Measurements from ENCODE around the gene PIEZO2. TPM values are rescaled to one million over a fixed set of nuclear protein-coding genes. Genes with fewer than 3 reads are reported as not detected.
"Not testable (repeated sequence)": the region's sequence is repeated elsewhere in the genome, so short reads cannot be mapped to it uniquely, and the experiment has no call there.

Gene PIEZO2
- total RNA-seq, 3 donors from 2014 or later (not counting 1 experiment from before 2014, with no cell fraction given): not detected

GRCh38 chr18:10661317-10661716 lies 488.1 kb downstream of the PIEZO2 start:
- H3K27me3 ChIP-seq (ENCODE audit: control insufficient read depth, insufficient read depth, low read length): no peaks in the 10 kb centered on the region
- H3K27ac ChIP-seq (ENCODE audit: low read length): no peak overlapping the region
- no peak for ATAC-seq
- no peaks in the 10 kb centered on the region for H3K9me3 Mint-ChIP-seq
- WGBS (ENCODE audit: insufficient coverage): 96% methylated on average over 2 of the region's 2 CpGs
- H3K4me1 ChIP-seq (ENCODE audit: control insufficient read depth, insufficient read depth, low read length): no peaks in the 10 kb centered on the region
- H3K4me1 Mint-ChIP-seq: no peaks in the 10 kb centered on the region
- H3K9me3 ChIP-seq (ENCODE audit: control insufficient read depth, insufficient read depth, low read length): no peaks in the 10 kb centered on the region
- H3K27me3 Mint-ChIP-seq (ENCODE audit: low read depth in 2 of 2): peaks cover 4 to 6% of the 10 kb centered on the region in 2 donors
- TF ChIP-seq, protein P1, sequence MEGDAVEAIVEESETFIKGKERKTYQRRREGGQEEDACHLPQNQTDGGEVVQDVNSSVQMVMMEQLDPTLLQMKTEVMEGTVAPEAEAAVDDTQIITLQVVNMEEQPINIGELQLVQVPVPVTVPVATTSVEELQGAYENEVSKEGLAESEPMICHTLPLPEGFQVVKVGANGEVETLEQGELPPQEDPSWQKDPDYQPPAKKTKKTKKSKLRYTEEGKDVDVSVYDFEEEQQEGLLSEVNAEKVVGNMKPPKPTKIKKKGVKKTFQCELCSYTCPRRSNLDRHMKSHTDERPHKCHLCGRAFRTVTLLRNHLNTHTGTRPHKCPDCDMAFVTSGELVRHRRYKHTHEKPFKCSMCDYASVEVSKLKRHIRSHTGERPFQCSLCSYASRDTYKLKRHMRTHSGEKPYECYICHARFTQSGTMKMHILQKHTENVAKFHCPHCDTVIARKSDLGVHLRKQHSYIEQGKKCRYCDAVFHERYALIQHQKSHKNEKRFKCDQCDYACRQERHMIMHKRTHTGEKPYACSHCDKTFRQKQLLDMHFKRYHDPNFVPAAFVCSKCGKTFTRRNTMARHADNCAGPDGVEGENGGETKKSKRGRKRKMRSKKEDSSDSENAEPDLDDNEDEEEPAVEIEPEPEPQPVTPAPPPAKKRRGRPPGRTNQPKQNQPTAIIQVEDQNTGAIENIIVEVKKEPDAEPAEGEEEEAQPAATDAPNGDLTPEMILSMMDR (IDR thresholded peaks at IDR 0.05): no peak
- no peak for DNase-seq
- no peak overlapping the region for H3K4me3 Mint-ChIP-seq
- no peaks in the 10 kb centered on the region for H3K36me3 ChIP-seq (ENCODE audit: control insufficient read depth, insufficient read depth, low read length)
- intact Hi-C loops (cut with micrococcal nuclease): no loop called here
- H3K36me3 Mint-ChIP-seq: no peaks in the 10 kb centered on the region
- H3K4me3 ChIP-seq (ENCODE audit: low read length): no peak overlapping the region
- H3K27ac Mint-ChIP-seq: no peak overlapping the region

DNA sequence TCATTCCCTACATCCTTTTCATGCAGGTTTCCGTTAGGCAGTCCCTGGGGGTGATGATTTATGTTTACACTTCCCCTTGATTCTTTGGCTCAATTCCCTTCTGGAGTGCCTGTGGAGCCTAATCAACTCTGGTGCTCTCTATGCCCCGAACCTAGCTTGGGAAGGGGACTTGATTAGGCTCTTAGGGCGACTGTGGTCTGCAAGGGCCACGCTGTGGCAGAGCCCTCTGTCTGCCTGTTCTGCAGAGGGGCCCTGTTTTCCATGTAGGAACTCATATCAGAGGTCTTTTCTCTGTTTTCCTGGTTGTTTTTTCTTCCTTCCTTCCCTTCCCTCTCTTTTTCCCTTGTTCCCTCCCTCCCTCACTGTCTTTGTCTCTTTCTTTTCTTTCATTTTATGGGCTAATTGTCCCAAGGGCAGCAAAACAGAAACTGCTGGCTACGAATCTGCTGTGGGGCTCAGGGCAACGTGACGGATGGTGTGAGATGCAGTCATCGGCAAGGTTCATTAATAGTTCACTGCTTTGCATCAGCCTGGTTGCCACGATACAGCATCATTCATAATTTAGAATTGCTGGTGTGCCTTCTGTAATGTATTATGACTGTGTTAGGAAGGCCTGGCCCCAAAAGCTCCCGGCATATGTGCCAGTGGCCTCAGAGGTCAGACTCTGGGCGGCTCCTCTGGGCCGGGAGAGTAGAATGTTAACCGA lies 489.0 kb downstream of the PIEZO2 start:
- DNase-seq (no peak), ATAC-seq (no peak)
- H3K4me3 ChIP-seq (ENCODE audit: low read length): no peak overlapping the region
- Mint-ChIP-seq H3K36me3 (no peaks in the 10 kb centered on the region), H3K27ac (no peak overlapping the region), H3K27me3 (ENCODE audit: low read depth in 2 of 2) (peaks cover 4 to 6% of the 10 kb centered on the region in 2 donors), H3K9me3 (no peaks in the 10 kb centered on the region), H3K4me3 (no peak overlapping the region), H3K4me1 (no peaks in the 10 kb centered on the region)
- H3K9me3 ChIP-seq (ENCODE audit: control insufficient read depth, insufficient read depth, low read length): no peaks in the 10 kb centered on the region
- H3K27ac ChIP-seq (ENCODE audit: low read length): no peak overlapping the region
- H3K27me3 ChIP-seq (ENCODE audit: control insufficient read depth, insufficient read depth, low read length): no peaks in the 10 kb centered on the region
- TF ChIP-seq, protein P1 (IDR thresholded peaks at IDR 0.05): no peak
- 79% methylated on average over 13 of the region's 13 CpGs for WGBS (ENCODE audit: insufficient coverage)
- H3K36me3 ChIP-seq (ENCODE audit: control insufficient read depth, insufficient read depth, low read length): no peaks in the 10 kb centered on the region
- H3K4me1 ChIP-seq (ENCODE audit: control insufficient read depth, insufficient read depth, low read length): no peaks in the 10 kb centered on the region
- intact Hi-C loops (cut with micrococcal nuclease): no loop called here

DNA sequence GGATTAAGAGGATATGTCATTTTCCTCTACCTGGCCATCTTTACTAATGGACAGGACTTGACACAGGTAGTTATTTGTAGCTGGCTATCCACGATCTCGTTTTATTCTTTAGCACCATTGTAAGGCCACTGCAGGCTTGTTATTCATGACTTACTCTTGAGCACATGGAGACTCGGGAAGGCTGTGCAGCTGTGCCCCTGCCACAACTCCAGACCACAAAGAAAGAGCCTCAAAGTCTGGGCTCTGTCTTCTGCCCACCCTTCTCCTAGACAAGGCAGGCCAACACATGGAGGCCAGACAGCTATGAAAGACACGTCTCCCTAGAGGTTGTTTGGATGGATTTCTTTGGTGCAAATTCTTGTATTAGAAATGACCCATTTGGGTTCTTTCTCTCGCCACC lies 489.8 kb downstream of the PIEZO2 start:
- H3K9me3 Mint-ChIP-seq: no peaks in the 10 kb centered on the region
- DNase-seq: no peak
- no peak overlapping the region for H3K27ac ChIP-seq (ENCODE audit: low read length)
- no peak overlapping the region for H3K27ac Mint-ChIP-seq
- H3K36me3 Mint-ChIP-seq: no peaks in the 10 kb centered on the region
- no peaks in the 10 kb centered on the region for H3K9me3 ChIP-seq (ENCODE audit: control insufficient read depth, insufficient read depth, low read length)
- ATAC-seq: no peak
- no peaks in the 10 kb centered on the region for H3K4me1 ChIP-seq (ENCODE audit: control insufficient read depth, insufficient read depth, low read length)
- peaks cover 4 to 6% of the 10 kb centered on the region in 2 donors for H3K27me3 Mint-ChIP-seq (ENCODE audit: low read depth in 2 of 2)
- H3K36me3 ChIP-seq (ENCODE audit: control insufficient read depth, insufficient read depth, low read length): no peaks in the 10 kb centered on the region
- H3K4me3 Mint-ChIP-seq: no peak overlapping the region
- no peak overlapping the region for H3K4me3 ChIP-seq (ENCODE audit: low read length)
- TF ChIP-seq, protein P1 (IDR thresholded peaks at IDR 0.05): no peak
- intact Hi-C loops (cut with micrococcal nuclease): no loop called here
- H3K4me1 Mint-ChIP-seq: no peaks in the 10 kb centered on the region
- H3K27me3 ChIP-seq (ENCODE audit: control insufficient read depth, insufficient read depth, low read length): no peaks in the 10 kb centered on the region
- WGBS (ENCODE audit: insufficient coverage): 44% methylated on average over 4 of the region's 5 CpGs

- no peaks in the 10 kb centered on the region for H3K27me3 ChIP-seq (ENCODE audit: control insufficient read depth, insufficient read depth, low read length)
- WGBS (ENCODE audit: insufficient coverage): 61% methylated on average over 4 of the region's 5 CpGs
- no peak overlapping the region for H3K27ac ChIP-seq (ENCODE audit: low read length)
- Mint-ChIP-seq H3K4me3 (no peak overlapping the region), H3K27ac (no peak overlapping the region), H3K27me3 (ENCODE audit: low read depth in 2 of 2) (peaks cover 4 to 6% of the 10 kb centered on the region in 2 donors), H3K9me3 (no peaks in the 10 kb centered on the region), H3K4me1 (no peaks in the 10 kb centered on the region), H3K36me3 (no peaks in the 10 kb centered on the region)
- no peak for ATAC-seq
- TF ChIP-seq, protein P1 (IDR thresholded peaks at IDR 0.05): no peak
- no peak overlapping the region for H3K4me3 ChIP-seq (ENCODE audit: low read length)
- no peaks in the 10 kb centered on the region for H3K36me3 ChIP-seq (ENCODE audit: control insufficient read depth, insufficient read depth, low read length)
- no peak for DNase-seq
- no peaks in the 10 kb centered on the region for H3K9me3 ChIP-seq (ENCODE audit: control insufficient read depth, insufficient read depth, low read length)
- H3K4me1 ChIP-seq (ENCODE audit: control insufficient read depth, insufficient read depth, low read length): no peaks in the 10 kb centered on the region
- intact Hi-C loops (cut with micrococcal nuclease): no loop called here
These were observed 490.4 kb downstream of the PIEZO2 start for GRCh38 chr18:10659000-10659399.

DNA sequence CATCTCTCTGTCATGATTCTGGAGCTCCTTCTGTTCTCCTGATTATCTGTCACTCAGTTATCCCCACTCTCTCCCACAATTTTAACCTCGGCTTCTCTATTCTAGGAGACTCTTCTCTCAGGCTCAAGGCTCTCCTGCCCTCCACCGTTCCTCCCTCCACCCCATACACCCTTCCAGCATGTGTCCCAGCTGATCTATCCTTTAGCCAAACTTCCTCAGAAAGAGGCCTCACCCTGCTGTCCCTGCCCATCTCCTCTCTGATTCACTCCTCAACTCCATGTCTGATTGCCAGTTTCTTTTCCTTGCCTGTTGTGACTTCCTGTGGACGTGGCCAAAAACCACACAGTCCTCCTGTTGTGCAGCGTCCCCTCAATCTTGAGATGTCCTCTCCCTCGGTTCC lies 505.4 kb downstream of the PIEZO2 start:
- intact Hi-C loops (cut with micrococcal nuclease); H3K4me3 ChIP-seq (ENCODE audit: low read length); H3K27ac Mint-ChIP-seq; H3K4me1 ChIP-seq (ENCODE audit: control insufficient read depth, insufficient read depth, low read length); ATAC-seq; H3K4me3 Mint-ChIP-seq; H3K36me3 ChIP-seq (ENCODE audit: control insufficient read depth, insufficient read depth, low read length); H3K27me3 Mint-ChIP-seq (ENCODE audit: low read depth in 2 of 2); H3K27me3 ChIP-seq (ENCODE audit: control insufficient read depth, insufficient read depth, low read length); H3K4me1 Mint-ChIP-seq; DNase-seq; H3K9me3 ChIP-seq (ENCODE audit: control insufficient read depth, insufficient read depth, low read length); H3K27ac ChIP-seq (ENCODE audit: low read length); H3K36me3 Mint-ChIP-seq; H3K9me3 Mint-ChIP-seq: not testable (repeated sequence)
- WGBS (ENCODE audit: insufficient coverage): 36% methylated on average over 1 of the region's 5 CpGs
